Measurements from ENCODE around the gene XDH.

Gene XDH

DNA sequence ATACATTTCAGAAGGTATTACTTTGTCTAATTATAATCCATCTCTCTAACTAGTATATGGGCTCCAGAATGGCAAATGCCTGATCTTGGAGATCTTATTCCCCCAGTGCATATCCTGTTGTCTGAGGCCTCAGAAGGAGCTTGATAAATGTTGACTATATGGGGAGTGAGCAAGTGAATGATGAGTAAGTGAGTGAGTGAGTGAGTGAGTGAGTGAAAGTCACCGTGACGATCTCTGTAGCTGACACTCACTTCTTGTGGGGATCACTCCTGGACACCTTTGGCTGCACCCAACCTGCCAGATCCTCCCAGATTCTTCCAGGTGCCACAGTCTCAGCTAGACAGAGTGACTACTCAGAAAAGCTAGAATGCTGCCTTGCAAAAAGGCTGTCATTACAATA, 2.8 kb downstream of the XDH start:
- Histone ChIP-seq H3K36me3 (replicated peaks; ENCODE audit: insufficient read depth, low read length) (no peaks in the 10 kb centered on the region), H3K9me2 (replicated peaks; ENCODE audit: insufficient read depth, low read length) (no peaks in the 10 kb centered on the region), H3K4me2 (ENCODE audit: low read depth, low read length) (no peak overlapping the region), H3K9ac (ENCODE audit: low read length) (no peak overlapping the region), H3K4me1 (ENCODE audit: low read length) (peaks cover 10% of the 10 kb centered on the region), H3K27me3 (replicated peaks; ENCODE audit: insufficient read depth, low read length) (no peaks in the 10 kb centered on the region), H4K20me1 (ENCODE audit: insufficient read depth, low read length) (no peaks in the 10 kb centered on the region), H3K79me2 (ENCODE audit: low read length) (no peaks in the 10 kb centered on the region), H2AFZ (ENCODE audit: low read length) (no peak overlapping the region), H3K27ac (ENCODE audit: low read length) (no peak overlapping the region), H3F3A (ENCODE audit: insufficient read depth, low read length) (no peaks in the 10 kb centered on the region), H3K4me3 (ENCODE audit: low read length) (no peak overlapping the region), H3K9me3 (replicated peaks; ENCODE audit: insufficient read depth, low read length) (no peaks in the 10 kb centered on the region)
- DNase-seq = no peak
- TF ChIP-seq EZH2phosphoT487 (IDR thresholded peaks at IDR 0.05; ENCODE audit: low read length) (no peak), EZH2 (optimal IDR thresholded peaks at IDR 0.05; ENCODE audit: low read depth, low read length) (no peak), CTCF (IDR thresholded peaks at IDR 0.05; ENCODE audit: low read length) (no peak)

DNA sequence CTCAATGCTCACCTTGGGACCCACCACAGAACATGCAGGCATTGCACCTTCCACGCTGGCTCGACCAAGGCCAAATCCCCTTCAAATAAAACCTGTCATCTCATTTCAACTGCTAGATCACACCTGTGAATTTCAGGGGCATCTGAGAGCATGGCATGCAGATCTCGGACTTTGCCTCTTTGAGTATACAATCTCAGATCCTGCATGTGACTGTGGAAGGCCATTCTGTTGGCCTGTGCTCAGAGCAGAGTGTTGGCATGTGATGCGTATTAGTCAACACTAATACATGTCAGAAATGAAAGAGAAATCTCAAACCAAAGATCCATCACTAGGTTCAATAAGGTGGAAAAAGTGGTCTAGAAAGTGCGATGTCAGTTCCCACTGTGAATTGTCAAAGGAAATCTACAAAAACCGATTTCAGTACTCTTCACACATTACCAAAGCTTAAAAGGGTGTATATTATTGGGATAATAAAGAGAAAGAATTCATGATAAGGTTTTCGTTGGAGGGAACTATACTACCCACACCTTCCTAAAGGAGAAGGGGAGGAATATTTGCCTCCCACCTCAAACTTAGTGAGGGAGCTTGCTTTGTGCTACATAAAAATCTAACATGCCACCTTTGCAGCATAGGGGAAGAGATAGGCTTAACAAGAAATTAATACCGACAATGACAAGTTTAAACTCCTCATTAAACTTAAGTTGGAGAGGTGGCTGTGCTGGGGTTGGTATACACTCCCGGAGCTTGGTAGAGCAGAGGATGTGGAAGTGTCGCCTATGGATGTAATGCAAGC, 7.8 kb downstream of the XDH start:
- Histone ChIP-seq H3K9me2 (replicated peaks; ENCODE audit: insufficient read depth, low read length) (no peaks in the 10 kb centered on the region), H3K4me2 (ENCODE audit: low read depth, low read length) (no peak overlapping the region), H3K9me3 (replicated peaks; ENCODE audit: insufficient read depth, low read length) (no peaks in the 10 kb centered on the region), H3K79me2 (ENCODE audit: low read length) (no peaks in the 10 kb centered on the region), H3K36me3 (replicated peaks; ENCODE audit: insufficient read depth, low read length) (no peaks in the 10 kb centered on the region), H2AFZ (ENCODE audit: low read length) (no peak overlapping the region), H3K27me3 (replicated peaks; ENCODE audit: insufficient read depth, low read length) (no peaks in the 10 kb centered on the region), H3K4me3 (ENCODE audit: low read length) (no peak overlapping the region), H3K27ac (ENCODE audit: low read length) (no peak overlapping the region), H3F3A (ENCODE audit: insufficient read depth, low read length) (no peaks in the 10 kb centered on the region), H3K9ac (ENCODE audit: low read length) (no peak overlapping the region), H3K4me1 (ENCODE audit: low read length) (no peaks in the 10 kb centered on the region), H4K20me1 (ENCODE audit: insufficient read depth, low read length) (no peaks in the 10 kb centered on the region)
- no peak for DNase-seq
- TF ChIP-seq EZH2 (optimal IDR thresholded peaks at IDR 0.05; ENCODE audit: low read depth, low read length) (no peak), CTCF (IDR thresholded peaks at IDR 0.05; ENCODE audit: low read length) (no peak), EZH2phosphoT487 (IDR thresholded peaks at IDR 0.05; ENCODE audit: low read length) (no peak)

DNA sequence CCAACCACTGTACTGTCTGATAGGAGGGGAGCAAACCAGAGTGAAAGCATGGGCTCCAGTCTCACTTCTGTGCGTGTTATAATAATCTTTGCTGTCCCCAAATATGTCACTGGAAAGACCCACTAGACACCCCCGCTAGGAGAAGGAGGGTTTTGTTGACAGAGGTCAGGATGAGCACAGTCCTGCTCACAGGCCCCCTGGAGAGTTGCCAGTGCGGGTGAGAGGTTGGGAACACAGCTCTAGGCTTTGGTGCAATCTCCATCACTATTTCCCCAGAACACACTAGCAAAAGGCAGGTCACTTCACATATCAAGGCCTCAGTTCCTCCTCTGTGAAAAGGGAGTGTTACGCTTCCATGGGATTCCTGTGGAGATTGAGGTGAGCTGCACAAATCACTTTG, 9.7 kb downstream of the XDH start:
- no peaks in the 10 kb centered on the region for H4K20me1 ChIP-seq (ENCODE audit: insufficient read depth, low read length)
- no peak overlapping the region for H3K27ac ChIP-seq (ENCODE audit: low read length)
- H3F3A ChIP-seq (ENCODE audit: insufficient read depth, low read length) = no peaks in the 10 kb centered on the region
- no peaks in the 10 kb centered on the region for H3K9me3 ChIP-seq (replicated peaks; ENCODE audit: insufficient read depth, low read length)
- H3K79me2 ChIP-seq (ENCODE audit: low read length) = no peaks in the 10 kb centered on the region
- no peak overlapping the region for H3K4me2 ChIP-seq (ENCODE audit: low read depth, low read length)
- no peaks in the 10 kb centered on the region for H3K27me3 ChIP-seq (replicated peaks; ENCODE audit: insufficient read depth, low read length)
- no peak overlapping the region for H2AFZ ChIP-seq (ENCODE audit: low read length)
- H3K4me1 ChIP-seq (ENCODE audit: low read length) = no peaks in the 10 kb centered on the region
- no peak overlapping the region for H3K9ac ChIP-seq (ENCODE audit: low read length)
- no peaks in the 10 kb centered on the region for H3K9me2 ChIP-seq (replicated peaks; ENCODE audit: insufficient read depth, low read length)
- DNase-seq = no peak
- TF ChIP-seq CTCF (IDR thresholded peaks at IDR 0.05; ENCODE audit: low read length) (no peak), EZH2 (optimal IDR thresholded peaks at IDR 0.05; ENCODE audit: low read depth, low read length) (no peak), EZH2phosphoT487 (IDR thresholded peaks at IDR 0.05; ENCODE audit: low read length) (no peak)
- no peak overlapping the region for H3K4me3 ChIP-seq (ENCODE audit: low read length)
- no peaks in the 10 kb centered on the region for H3K36me3 ChIP-seq (replicated peaks; ENCODE audit: insufficient read depth, low read length)

Data from MM.1S (cell line).